ENCODE measurements around the gene SPDL1. TPM values are rescaled to one million over a fixed set of nuclear protein-coding genes. Genes with fewer than 3 reads are reported as not detected.

Gene SPDL1
- polyA plus RNA-seq, 1 experiment: 35.4 TPM

DNA sequence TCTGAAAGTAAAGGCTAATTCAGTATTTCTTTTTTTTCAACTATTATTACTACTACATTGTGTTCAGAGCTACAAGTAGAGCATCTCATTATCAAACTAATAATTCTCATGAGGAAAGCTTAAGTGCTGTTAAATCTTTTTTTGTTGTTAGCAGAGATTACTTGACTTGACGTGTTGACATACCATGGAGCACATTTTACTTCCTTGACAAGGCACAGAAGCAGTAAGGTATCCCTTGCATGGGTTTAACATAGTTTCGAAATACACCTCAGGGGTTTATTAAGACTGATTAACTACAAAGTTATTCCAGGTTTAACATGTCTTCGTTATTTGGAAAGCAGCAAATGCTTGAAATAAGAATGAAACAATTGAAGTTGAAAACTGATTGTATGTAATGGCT, 7.0 kb downstream of the SPDL1 start:
- Histone ChIP-seq H3K4me3 (ENCODE audit: low read depth, low read length) (no peak overlapping the region), H3K27me3 (ENCODE audit: control insufficient read depth, insufficient read depth, low read length) (no peaks in the 10 kb centered on the region), H3K36me3 (ENCODE audit: control insufficient read depth, insufficient read depth, low read length) (peaks cover 2% of the 10 kb centered on the region; the same call in 1 of the 2 replicates)
- ChIA-PET POLR2A (no interaction called here), CTCF (interaction anchor here (1.2 to 1.4 kb wide), 2 partner anchors 10 to 40 kb away, joined by 3 read pairs; no protein-coding TSS in a partner anchor)
- no peak for DNase-seq (ENCODE audit: low read depth)
- TF ChIP-seq, protein P1, sequence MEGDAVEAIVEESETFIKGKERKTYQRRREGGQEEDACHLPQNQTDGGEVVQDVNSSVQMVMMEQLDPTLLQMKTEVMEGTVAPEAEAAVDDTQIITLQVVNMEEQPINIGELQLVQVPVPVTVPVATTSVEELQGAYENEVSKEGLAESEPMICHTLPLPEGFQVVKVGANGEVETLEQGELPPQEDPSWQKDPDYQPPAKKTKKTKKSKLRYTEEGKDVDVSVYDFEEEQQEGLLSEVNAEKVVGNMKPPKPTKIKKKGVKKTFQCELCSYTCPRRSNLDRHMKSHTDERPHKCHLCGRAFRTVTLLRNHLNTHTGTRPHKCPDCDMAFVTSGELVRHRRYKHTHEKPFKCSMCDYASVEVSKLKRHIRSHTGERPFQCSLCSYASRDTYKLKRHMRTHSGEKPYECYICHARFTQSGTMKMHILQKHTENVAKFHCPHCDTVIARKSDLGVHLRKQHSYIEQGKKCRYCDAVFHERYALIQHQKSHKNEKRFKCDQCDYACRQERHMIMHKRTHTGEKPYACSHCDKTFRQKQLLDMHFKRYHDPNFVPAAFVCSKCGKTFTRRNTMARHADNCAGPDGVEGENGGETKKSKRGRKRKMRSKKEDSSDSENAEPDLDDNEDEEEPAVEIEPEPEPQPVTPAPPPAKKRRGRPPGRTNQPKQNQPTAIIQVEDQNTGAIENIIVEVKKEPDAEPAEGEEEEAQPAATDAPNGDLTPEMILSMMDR (IDR thresholded peaks at IDR 0.05; ENCODE audit: insufficient read depth, low read depth, low read length): no peak

- peaks cover 2% of the 10 kb centered on the region; the same call in 1 of the 2 replicates for H3K36me3 ChIP-seq (ENCODE audit: control insufficient read depth, insufficient read depth, low read length)
- POLR2A ChIA-PET: interaction anchor here (0.7 kb wide), 1 partner anchor 29 kb away, joined by 10 read pairs; no protein-coding TSS in a partner anchor
Observed at GRCh38 chr5:169591636-169592035, 8.1 kb downstream of the SPDL1 start.

GRCh38 chr5:169592937-169593650, 9.5 kb downstream of the SPDL1 start:
- POLR2A ChIA-PET: interaction anchor here (0.7 kb wide), 2 partner anchors 160 to 220 kb away, joined by 3 to 5 read pairs; no protein-coding TSS in a partner anchor
- DNase-seq (ENCODE audit: low read depth): no peak
- TF ChIP-seq, protein P1 (IDR thresholded peaks at IDR 0.05; ENCODE audit: insufficient read depth, low read depth, low read length): no peak
- Histone ChIP-seq H3K36me3 (ENCODE audit: control insufficient read depth, insufficient read depth, low read length) (peaks cover 2% of the 10 kb centered on the region; the same call in 1 of the 2 replicates), H3K27me3 (ENCODE audit: control insufficient read depth, insufficient read depth, low read length) (no peaks in the 10 kb centered on the region), H3K4me3 (ENCODE audit: low read depth, low read length) (no peak overlapping the region)
- CTCF ChIA-PET: interaction anchor here (1.2 to 3.3 kb wide), 5 partner anchors 11 to 388 kb away, joined by 3 to 14 read pairs (median 4); partner anchors contain the start of genes INSYN2B and SPDL1

More at GRCh38 chr5:169591636-169592035, 8.1 kb downstream of the SPDL1 start:
- H3K4me3 ChIP-seq (ENCODE audit: low read depth, low read length): no peak overlapping the region
- CTCF ChIA-PET: interaction anchor here (0.7 to 1.8 kb wide), 6 partner anchors 11 to 389 kb away, joined by 3 to 4 read pairs (median 3); partner anchors contain the start of gene INSYN2B
- DNase-seq (ENCODE audit: low read depth): no peak
- H3K27me3 ChIP-seq (ENCODE audit: control insufficient read depth, insufficient read depth, low read length): no peaks in the 10 kb centered on the region
- TF ChIP-seq, protein P1 (IDR thresholded peaks at IDR 0.05; ENCODE audit: insufficient read depth, low read depth, low read length): no peak

DNA sequence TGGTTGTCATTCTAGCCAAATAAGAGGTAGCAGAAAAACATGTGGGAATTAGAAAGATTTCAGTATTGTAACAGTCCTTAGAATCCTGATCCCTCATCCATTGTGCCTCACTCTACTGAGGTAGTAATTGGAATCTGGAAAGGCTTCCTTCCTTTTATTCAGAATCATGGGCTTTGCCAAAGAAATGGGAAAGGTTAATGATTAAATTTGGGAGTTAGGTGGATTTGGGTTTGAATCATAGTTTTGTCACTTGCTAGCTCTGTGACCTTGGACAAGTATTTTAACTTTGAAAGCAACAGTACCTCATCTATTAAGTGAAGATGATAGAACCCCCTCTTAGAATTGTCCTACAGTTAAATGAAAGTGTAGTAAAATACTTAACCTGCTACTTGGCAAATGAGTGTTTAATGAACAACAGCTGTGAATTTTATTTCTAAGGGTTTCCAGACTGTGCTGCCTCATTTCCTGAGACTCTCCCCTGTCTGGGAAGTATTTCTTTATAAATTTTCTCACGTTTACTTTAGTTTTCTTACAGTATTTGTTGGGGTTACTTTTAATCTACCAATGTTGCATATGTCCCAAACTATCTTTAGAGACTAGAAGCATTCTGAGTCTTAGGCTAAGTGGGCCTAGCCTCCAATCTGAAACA, 11.7 kb downstream of the SPDL1 start:
- CTCF ChIA-PET: interaction anchor here (1.3 to 3.3 kb wide), 2 partner anchors 13 to 15 kb away, joined by 4 to 14 read pairs; partner anchors contain the start of gene SPDL1
- POLR2A ChIA-PET: no interaction called here
- TF ChIP-seq, protein P1 (IDR thresholded peaks at IDR 0.05; ENCODE audit: insufficient read depth, low read depth, low read length): no peak

GRCh38 chr5:169599451-169599850, 15.9 kb downstream of the SPDL1 start:
- TF ChIP-seq, protein P1 (IDR thresholded peaks at IDR 0.05; ENCODE audit: insufficient read depth, low read depth, low read length): no peak
- ChIA-PET CTCF (no interaction called here), POLR2A (no interaction called here)
- no peaks in the 10 kb centered on the region for H3K27me3 ChIP-seq (ENCODE audit: control insufficient read depth, insufficient read depth, low read length)
- no peak overlapping the region for H3K4me3 ChIP-seq (ENCODE audit: low read depth, low read length)
- H3K36me3 ChIP-seq (ENCODE audit: control insufficient read depth, insufficient read depth, low read length): no peaks in the 10 kb centered on the region
- DNase-seq (ENCODE audit: low read depth): no peak

More for the DNA sequence above, 11.7 kb downstream of the SPDL1 start:
- DNase-seq (ENCODE audit: low read depth): peak; percentile 39
- no peaks in the 10 kb centered on the region for H3K27me3 ChIP-seq (ENCODE audit: control insufficient read depth, insufficient read depth, low read length)
- H3K4me3 ChIP-seq (ENCODE audit: low read depth, low read length): no peak overlapping the region
- no peaks in the 10 kb centered on the region for H3K36me3 ChIP-seq (ENCODE audit: control insufficient read depth, insufficient read depth, low read length)

All from BJ (cell line).